Suprapubic skin (tissue), 4 donors: ENCODE results near the gene NFE2. TPM values are rescaled to one million over a fixed set of nuclear protein-coding genes. Genes with fewer than 3 reads are reported as not detected.
A peak's percentile ranks its signal among the peaks of the same experiment; 100 is the strongest.
"Not testable (repeated sequence)": the region's sequence is repeated elsewhere in the genome, so short reads cannot be mapped to it uniquely, and the experiment has no call there.

Experiments used
- DNase-seq, 2 donors: peaks; one replicate each; pipeline ENCODE4 v3.0.0-alpha.2; 2019; ENCODE audit warnings: low spot score in 2 of 2
- H3K27ac ChIP-seq: fragments of 200-600 bp; sonication (generic); one replicate; pipeline ENCODE4 v1.5.1; 2019
- H3K27me3 ChIP-seq: fragments of 200-600 bp; sonication (generic); one replicate; pipeline ENCODE4 v1.5.1; 2019
- H3K36me3 ChIP-seq: fragments of 200-600 bp; sonication (generic); one replicate; pipeline ENCODE4 v1.5.1; 2019
- H3K4me1 ChIP-seq: fragments of 200-600 bp; sonication (generic); one replicate; pipeline ENCODE4 v1.5.1; 2019
- H3K4me3 ChIP-seq: fragments of 200-600 bp; sonication (generic); one replicate; pipeline ENCODE4 v1.5.1; 2019; ENCODE audit warnings: mild to moderate bottlenecking
- H3K9me3 ChIP-seq: fragments of 200-600 bp; sonication (generic); one replicate; pipeline ENCODE4 v1.5.1; 2019
- CTCF ChIP-seq, 2 donors: fragments of 200-600 bp in 1 of 2; fragments of 450-650 bp in 1 of 2; sonication (generic) in 1 of 2; IDR thresholded peaks; one replicate each; pipeline ENCODE4 v1.5.1; 2016 to 2019; ENCODE audit warnings: antibody characterized with exemption in 2 of 2, mild to moderate bottlenecking in 1 of 2, moderate library complexity in 1 of 2
- EP300 ChIP-seq: sonication (generic); formaldehyde crosslinking; IDR thresholded peaks from one replicate; pipeline ENCODE4 v1.6.1; 2017; ENCODE audit warnings: antibody characterized with exemption
- POLR2A ChIP-seq, 2 donors: fragments of 450-650 bp; IDR thresholded peaks; one replicate each; pipeline ENCODE4 v1.6.1; 2017; ENCODE audit warnings: antibody characterized with exemption in 2 of 2, mild to moderate bottlenecking in 2 of 2, moderate library complexity in 2 of 2
- POLR2AphosphoS5 ChIP-seq, 3 donors: sonication (generic); formaldehyde crosslinking; IDR thresholded peaks; one replicate each; pipeline ENCODE4 v1.6.1; 2017; ENCODE audit warnings: antibody characterized with exemption in 3 of 3
- WGBS: methylation state at CpG from one replicate; pipeline ENCODE4 v1.1.5; 2018; 5-methylcytosine and 5-hydroxymethylcytosine counted together
- total RNA-seq, 4 donors: library from RNA; depleted of rRNA; stranded (reverse); fragments of >200 nt; gene quantifications; one replicate each; pipeline ENCODE4 v1.1.0, GENCODE V29; 2016

Gene NFE2
- total RNA-seq, 4 donors from 2014 or later, result 1.4 to 8.6 (median 6.3) TPM

- no peak overlapping the region for H3K27ac ChIP-seq
- DNase-seq, result no peak
- peaks cover 7% of the 10 kb centered on the region for H3K36me3 ChIP-seq
- H3K9me3 ChIP-seq, result no peaks in the 10 kb centered on the region
- no peak for TF ChIP-seq CTCF (IDR thresholded peaks at IDR 0.05)
- no peak for TF ChIP-seq EP300
- no peak for TF ChIP-seq POLR2A (IDR thresholded peaks at IDR 0.05)
- no peak for TF ChIP-seq POLR2AphosphoS5 (IDR thresholded peaks at IDR 0.05)
- H3K4me3 ChIP-seq, result no peak overlapping the region
- no peaks in the 10 kb centered on the region for H3K27me3 ChIP-seq
- H3K4me1 ChIP-seq, result peaks cover 36% of the 10 kb centered on the region
- WGBS, result 76% methylated on average over 5 of the region's 5 CpGs
Observed at GRCh38 chr12:54331461-54331860, 30.6 kb upstream of the NFE2 start.

GRCh38 chr12:54330442-54330841 is 29.6 kb upstream of the NFE2 start:
- no peak for DNase-seq
- no peaks in the 10 kb centered on the region for H3K27me3 ChIP-seq
- H3K4me3 ChIP-seq, result no peak overlapping the region
- H3K4me1 ChIP-seq, result peaks cover 44% of the 10 kb centered on the region
- no peak for TF ChIP-seq EP300
- TF ChIP-seq POLR2A (IDR thresholded peaks at IDR 0.05), result no peak
- TF ChIP-seq POLR2AphosphoS5 (IDR thresholded peaks at IDR 0.05), result no peak
- no peak for TF ChIP-seq CTCF (IDR thresholded peaks at IDR 0.05)
- no peak overlapping the region for H3K27ac ChIP-seq
- H3K36me3 ChIP-seq, result peaks cover 7% of the 10 kb centered on the region
- H3K9me3 ChIP-seq, result no peaks in the 10 kb centered on the region
- WGBS, result 58% methylated on average over 3 of the region's 3 CpGs

- 84% methylated on average over 5 of the region's 5 CpGs for WGBS
Observed at GRCh38 chr12:54329759-54330158, 28.9 kb upstream of the NFE2 start.

GRCh38 chr12:54328595-54329337 is 28.0 kb upstream of the NFE2 start:
- DNase-seq, result no peak
- no peak for TF ChIP-seq POLR2AphosphoS5 (IDR thresholded peaks at IDR 0.05)
- TF ChIP-seq EP300, result no peak
- TF ChIP-seq CTCF (IDR thresholded peaks at IDR 0.05), result no peak
- no peak for TF ChIP-seq POLR2A (IDR thresholded peaks at IDR 0.05)
- Histone ChIP-seq H3K9me3 (no peaks in the 10 kb centered on the region), H3K4me1 (peaks cover 44% of the 10 kb centered on the region), H3K27ac (no peak overlapping the region), H3K4me3 (no peak overlapping the region), H3K27me3 (no peaks in the 10 kb centered on the region), H3K36me3 (peaks cover 7% of the 10 kb centered on the region)
- WGBS, result 77% methylated on average over 6 of the region's 6 CpGs

More at GRCh38 chr12:54329759-54330158, 28.9 kb upstream of the NFE2 start:
- Histone ChIP-seq H3K4me3 (no peak overlapping the region), H3K27ac (no peak overlapping the region), H3K4me1 (peaks cover 44% of the 10 kb centered on the region), H3K9me3 (no peaks in the 10 kb centered on the region), H3K36me3 (peaks cover 7% of the 10 kb centered on the region), H3K27me3 (no peaks in the 10 kb centered on the region)
- TF ChIP-seq POLR2AphosphoS5 (IDR thresholded peaks at IDR 0.05) (no peak), POLR2A (IDR thresholded peaks at IDR 0.05) (no peak), EP300 (no peak), CTCF (IDR thresholded peaks at IDR 0.05) (no peak)
- DNase-seq, result no peak

DNA sequence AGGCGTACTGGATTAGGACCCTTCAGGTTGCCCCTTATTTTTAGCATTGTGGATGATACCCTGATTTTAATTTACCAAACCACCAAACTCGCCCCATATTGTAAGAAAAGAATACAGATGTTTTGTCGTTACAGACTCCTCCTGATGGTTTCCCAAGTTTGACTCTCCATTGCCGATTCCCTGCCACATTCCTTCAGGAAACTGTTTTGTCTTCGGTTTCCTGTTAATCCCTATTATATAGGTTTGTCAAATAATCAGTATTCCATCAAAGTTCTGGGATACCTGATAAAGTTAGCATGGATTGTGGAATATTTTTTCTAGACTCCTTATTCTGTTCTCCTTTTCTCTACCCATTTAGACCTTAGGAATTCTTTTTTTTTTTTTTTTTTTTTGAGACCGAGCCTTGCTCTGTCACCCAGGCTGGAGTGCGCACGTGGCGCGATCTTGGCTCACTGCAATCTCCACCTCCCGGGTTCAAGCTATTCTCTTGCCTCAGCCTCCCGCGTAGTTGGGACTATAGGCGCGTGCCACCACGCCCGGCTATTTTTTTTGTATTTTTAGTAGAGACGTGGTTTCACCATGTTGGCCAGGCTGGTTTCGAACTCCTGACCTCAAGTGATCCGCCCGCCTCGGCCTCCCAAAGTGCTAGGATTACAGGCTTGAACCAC is 24.8 kb upstream of the NFE2 start:
- WGBS, result 36% methylated on average over 22 of the region's 22 CpGs
- H3K36me3 ChIP-seq, DNase-seq, H3K27me3 ChIP-seq, H3K9me3 ChIP-seq: not testable (repeated sequence)
- peak overlapping the region; percentile 91 for H3K27ac ChIP-seq
- peaks cover 34% of the 10 kb centered on the region for H3K4me1 ChIP-seq
- H3K4me3 ChIP-seq, result peak overlapping the region; percentile 84
